Eye (tissue), 1 donor: ENCODE measurements around the gene MEGF11.

ENCODE experiments used
- DNase-seq: peaks from one replicate; pipeline ENCODE4 v3.0.0-alpha.2; 2015

Gene MEGF11

DNA sequence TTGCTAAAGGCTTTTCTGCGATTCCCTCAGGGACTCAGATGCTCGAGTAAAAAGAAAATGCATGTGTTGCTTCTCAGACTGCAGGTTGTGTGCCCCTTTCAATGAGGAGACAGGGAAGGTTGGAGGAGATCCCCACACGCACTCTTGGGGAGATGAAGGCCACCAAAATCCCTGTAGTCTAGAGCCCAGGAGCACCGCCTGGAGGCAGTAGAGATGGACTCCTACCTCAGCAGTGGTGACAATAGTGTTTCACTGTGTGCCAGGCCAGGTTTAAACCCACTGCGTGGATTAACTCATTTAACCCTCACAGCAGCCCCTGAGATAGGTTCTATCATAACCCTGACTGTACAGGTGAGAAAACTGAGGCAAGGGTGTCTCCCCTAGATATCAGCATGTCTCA is 15.2 kb downstream of the MEGF11 start:
- DNase-seq, result no peak

GRCh38 chr15:66237513-66238235 is 15.9 kb downstream of the MEGF11 start:
- no peak for DNase-seq

DNA sequence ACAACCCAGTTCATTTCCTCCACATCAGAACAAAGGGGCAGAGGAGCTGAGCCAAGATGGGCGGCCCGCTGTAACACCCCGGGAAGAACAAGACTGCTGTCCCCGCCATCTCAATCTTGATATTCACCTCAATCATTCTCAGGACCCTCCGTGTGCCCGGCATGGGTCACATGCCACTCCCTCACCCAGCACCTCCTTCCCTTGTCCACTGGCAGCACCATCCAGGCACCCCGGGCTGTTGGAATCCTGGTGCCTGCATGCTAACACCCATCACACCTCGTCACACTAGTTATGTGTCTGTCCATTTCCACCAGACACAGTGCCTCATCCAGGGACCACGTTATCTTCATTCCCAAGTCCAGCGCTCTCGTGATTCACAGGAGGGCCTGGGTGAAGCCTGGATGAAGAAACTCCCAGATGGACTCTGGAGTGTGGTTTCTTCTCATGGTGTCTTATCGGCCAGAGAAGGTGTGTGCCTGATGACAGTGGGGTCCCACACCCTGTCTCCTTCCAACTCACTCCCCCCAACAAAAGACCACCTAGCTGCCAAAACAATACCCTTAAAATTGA is 16.7 kb downstream of the MEGF11 start:
- DNase-seq, result no peak

DNA sequence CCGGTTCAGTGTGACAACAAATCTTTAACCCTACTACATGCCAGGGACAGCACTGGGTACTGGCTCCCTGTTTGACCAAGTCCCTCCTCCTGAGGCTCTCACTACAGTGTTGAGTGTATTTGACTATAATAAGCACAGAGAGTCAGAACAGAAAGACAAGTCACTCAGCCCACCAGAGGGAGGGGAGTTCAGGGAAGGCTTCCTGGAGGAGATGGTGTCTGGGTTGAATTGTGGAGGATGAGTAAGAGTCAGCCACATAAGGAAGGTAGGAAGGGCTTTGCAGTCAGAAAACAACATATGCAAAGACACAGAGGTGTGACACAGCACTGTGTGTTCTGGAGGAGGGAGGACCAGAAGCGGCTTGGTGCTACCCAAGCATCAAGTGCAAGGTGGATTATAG is 17.7 kb downstream of the MEGF11 start:
- DNase-seq, result no peak

- no peak for DNase-seq
Measured at GRCh38 chr15:66234798-66235197, 18.8 kb downstream of the MEGF11 start.

DNA sequence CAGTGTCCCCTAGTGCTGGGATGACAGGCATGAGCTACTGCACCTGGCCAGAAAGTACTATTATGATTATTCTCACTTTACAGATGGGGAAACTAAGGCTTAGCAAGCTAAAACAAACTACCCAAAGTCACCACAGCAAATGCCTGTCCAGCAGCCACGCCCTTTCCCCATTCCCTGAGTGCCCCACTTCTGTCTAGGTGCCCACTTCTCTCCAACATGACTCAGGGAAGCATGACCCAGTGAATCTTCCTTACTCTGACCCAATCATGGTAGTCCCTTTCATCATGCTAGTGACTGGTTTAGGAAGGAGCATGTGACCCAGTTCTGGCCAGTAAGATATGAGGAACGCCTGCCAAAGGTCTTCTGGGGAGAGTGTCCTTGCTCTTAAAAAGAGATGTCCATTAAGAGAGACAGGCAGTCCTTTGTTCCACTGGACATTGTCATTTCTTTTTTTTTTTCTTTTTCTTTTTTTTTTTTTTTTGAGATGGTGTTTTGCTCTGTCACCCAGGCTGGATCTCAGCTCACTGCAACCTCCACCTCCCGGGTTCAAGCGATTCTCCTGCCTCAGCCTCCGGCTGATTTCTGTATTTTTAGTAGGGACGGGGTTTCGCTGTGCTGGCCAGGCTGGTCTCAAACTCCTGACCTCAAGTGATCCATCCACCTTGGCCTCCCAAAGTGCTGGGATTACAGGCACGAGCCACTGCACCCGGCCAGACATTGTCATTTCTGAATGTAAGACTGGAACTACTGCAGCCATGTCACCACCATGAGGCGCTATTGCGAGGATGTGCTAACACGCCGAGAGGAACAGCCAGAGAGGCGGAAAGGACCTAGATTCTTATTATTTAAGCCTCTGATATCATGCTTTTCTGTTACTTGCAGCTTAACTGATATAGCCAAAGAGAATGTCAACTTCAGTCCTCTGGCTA is 19.8 kb downstream of the MEGF11 start:
- DNase-seq, result no peak

- no peak for DNase-seq
Measured at GRCh38 chr15:66232267-66232625, 21.3 kb downstream of the MEGF11 start.

GRCh38 chr15:66231394-66232266 is 21.9 kb downstream of the MEGF11 start:
- no peak for DNase-seq

DNA sequence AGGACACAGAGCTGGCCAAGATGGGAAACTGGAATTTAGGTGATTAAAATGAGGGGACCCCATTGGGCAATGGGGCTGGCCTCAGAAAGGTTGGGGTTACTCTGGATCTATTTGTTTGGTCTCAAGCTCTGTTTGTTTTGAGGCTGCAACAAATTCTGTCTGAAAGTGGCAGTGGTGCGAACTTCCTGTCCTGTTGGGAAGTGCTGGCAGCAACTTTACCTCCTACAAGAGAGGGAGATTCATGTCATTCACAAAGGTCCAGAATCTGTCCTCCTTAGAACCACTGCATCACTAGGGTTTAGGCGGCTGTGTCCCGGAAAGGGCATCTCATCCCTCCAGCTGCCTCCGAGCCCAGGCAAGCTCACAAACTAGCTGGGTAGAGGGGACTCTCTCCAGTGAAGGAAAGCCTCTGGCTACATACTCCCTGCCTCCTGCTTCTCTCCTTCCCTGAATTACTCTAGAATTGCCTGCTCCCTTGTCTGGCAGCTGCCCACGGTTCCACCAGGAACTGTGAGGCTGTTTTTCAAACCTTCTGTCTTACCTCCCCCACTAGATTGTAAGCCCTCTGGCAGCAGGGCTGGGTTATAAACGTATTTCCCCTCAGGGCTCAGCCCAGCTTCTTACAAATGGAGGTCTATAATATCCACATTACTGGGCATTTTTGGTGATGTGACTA is 23.6 kb downstream of the MEGF11 start:
- no peak for DNase-seq

GRCh38 chr15:66228807-66229735 is 24.5 kb downstream of the MEGF11 start:
- no peak for DNase-seq

GRCh38 chr15:66226736-66227135 is 26.8 kb downstream of the MEGF11 start:
- DNase-seq, result no peak

DNA sequence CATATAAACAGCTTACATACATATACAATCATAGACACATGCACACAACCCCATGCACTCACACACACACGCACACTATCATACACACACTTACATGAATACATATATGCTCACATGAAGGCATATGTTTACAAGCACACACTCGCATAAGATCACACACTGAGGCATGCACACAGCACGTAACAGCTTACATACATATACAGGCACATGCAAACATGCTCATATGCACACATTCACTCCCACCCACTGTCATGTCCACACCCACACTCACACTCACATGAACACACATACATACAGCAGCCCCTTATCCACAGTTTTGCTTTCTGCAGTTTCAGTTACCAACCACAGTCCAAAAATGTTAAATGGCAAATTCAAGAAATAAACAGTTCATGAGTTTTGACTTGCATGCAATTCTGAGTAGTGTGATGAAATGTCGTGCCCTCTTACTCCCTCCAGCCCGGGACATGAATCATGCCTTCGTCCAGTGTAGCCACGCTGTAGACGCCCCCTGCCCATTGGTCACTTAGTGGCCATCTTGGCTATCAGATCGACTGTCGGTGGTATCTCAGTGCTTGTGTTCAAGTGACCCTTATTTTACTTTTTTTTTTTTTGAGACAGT is 27.8 kb downstream of the MEGF11 start:
- DNase-seq, result no peak

GRCh38 chr15:66224946-66225345 is 28.6 kb downstream of the MEGF11 start:
- no peak for DNase-seq

DNA sequence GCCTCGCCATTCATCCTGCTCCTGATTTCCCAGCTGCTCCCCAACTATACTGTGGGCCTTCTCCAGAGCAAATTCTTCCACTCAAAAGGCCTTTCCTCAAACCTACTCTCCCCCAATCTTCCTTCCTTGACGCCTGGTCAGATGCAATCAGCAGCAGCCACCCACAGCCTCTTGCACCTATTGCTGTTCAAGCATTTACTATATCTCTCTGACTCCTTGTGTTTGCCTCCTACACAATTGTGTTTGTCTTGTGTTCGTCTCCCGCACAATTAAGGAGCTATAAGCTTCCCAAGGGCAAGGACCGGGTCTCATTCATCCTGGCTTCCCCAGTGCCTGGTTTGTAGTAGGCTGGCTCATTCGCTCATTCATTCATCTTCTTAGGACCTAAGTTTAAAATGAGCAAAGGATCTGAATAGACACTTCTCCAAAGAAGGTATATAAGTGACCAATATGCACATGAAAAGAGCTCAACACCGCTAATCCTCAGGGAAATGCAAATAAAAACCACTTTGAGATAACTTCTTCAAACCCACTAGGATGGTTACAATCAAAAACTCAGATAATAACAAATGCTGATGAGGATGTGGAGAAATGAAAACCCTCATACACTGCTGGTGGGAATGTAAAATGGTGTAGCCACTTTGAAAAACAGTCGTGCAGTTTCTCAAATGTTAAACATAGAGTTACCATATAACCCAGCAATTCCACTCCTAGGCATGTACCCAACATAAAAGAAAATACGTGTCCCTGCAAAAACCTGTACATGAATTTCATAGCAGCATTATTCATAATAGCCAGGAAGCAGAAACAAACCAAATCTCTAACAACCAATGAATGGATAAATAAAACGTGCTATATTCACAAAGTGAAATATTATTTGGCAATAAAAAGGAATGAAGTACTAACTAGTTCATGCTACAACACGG is 31.0 kb downstream of the MEGF11 start:
- DNase-seq, result no peak

GRCh38 chr15:66221126-66221525 is 32.4 kb downstream of the MEGF11 start:
- DNase-seq, result no peak

DNA sequence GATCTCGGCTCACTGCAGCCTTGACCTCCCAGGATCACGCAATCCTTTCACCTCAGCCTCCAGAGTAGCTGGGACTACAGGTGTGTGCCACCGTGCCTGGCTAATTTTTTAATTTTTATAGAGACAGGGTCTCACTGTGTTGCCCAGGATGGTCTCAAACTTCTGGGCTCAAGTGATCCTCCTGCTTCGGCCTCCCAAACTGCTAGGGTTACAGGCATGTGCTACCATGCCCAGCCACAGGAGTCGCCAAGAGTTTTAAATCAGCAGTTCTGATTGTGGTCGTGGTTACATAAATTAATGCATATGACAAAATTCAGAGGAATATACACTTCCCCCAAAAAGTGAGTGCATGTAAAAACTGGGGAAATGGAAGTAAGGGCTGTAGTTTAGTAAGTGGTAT is 32.9 kb downstream of the MEGF11 start:
- DNase-seq, result no peak

- DNase-seq, result no peak
Measured at GRCh38 chr15:66219339-66219738, 34.2 kb downstream of the MEGF11 start.

- no peak for DNase-seq
Measured at GRCh38 chr15:66216806-66217205, 36.7 kb downstream of the MEGF11 start.

- DNase-seq, result no peak
Measured at GRCh38 chr15:66215811-66216210, 37.7 kb downstream of the MEGF11 start.

DNA sequence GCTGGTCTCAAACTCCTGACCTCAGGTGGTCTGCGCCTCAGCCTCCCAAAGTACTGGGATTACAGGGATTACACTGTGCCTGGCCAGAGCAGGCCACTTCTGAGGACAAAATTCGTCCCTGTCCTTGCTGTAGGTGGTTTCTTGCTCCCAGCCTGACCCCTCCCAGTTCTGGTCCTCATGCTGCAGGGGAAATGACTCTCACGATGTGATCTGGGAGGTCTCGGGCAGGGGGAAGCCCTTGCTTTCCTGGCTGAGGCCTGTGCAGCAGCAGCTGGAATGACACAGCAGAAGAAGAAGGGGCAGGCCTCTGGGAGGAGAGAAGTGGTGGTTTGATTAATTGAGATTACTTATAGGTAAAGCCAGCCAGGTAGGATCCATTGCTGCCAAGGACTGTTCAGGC is 39.3 kb downstream of the MEGF11 start:
- no peak for DNase-seq
